Stimulated activated naive B cell treated with anti-CD40 and anti-IgM and Interleukin-4, amounts not matched to agents 10 μg/mL and 1 μg/mL and 100 μg/mL, for 72 hours (primary cell): ENCODE measurements around the gene CLPTM1L.
A peak's percentile ranks its signal among the peaks of the same experiment; 100 is the strongest.
"Not testable (repeated sequence)": the region's sequence is repeated elsewhere in the genome, so short reads cannot be mapped to it uniquely, and the experiment has no call there.

Source experiments
- ATAC-seq, 2 donors: fragments of 150-1000 bp; cut with Tn5 transposase; replicated peaks; 2 replicates each; pipeline ENCODE4 v1.10.0; 2021; ENCODE audit warnings: moderate library complexity in 1 of 2
- DNase-seq: peaks from one replicate; pipeline ENCODE4 v3.0.0; 2021
- H3K27ac Mint-ChIP-seq: one replicate; pipeline ENCODE4 v1.8.0; 2022; ENCODE audit warnings: mild to moderate bottlenecking, mixed read lengths
- H3K27me3 Mint-ChIP-seq, 2 donors: one replicate each; pipeline ENCODE4 v1.8.0; 2022; ENCODE audit warnings: mixed read lengths in 2 of 2
- H3K36me3 Mint-ChIP-seq, 2 donors: one replicate each; pipeline ENCODE4 v1.8.0; 2022; ENCODE audit warnings: mixed read lengths in 2 of 2, mild to moderate bottlenecking in 1 of 2
- H3K4me1 Mint-ChIP-seq, 2 donors: one replicate each; pipeline ENCODE4 v1.8.0; 2022; ENCODE audit warnings: mixed read lengths in 2 of 2, mild to moderate bottlenecking in 1 of 2
- H3K4me3 Mint-ChIP-seq, 2 donors: one replicate each; pipeline ENCODE4 v1.8.0; 2022; ENCODE audit warnings: mild to moderate bottlenecking in 2 of 2, mixed read lengths in 2 of 2, moderate library complexity in 1 of 2
- H3K9me3 Mint-ChIP-seq, 2 donors: one replicate each; pipeline ENCODE4 v1.8.0; 2022; ENCODE audit warnings: mixed read lengths in 2 of 2, mild to moderate bottlenecking in 1 of 2

CLPTM1L gene

DNA sequence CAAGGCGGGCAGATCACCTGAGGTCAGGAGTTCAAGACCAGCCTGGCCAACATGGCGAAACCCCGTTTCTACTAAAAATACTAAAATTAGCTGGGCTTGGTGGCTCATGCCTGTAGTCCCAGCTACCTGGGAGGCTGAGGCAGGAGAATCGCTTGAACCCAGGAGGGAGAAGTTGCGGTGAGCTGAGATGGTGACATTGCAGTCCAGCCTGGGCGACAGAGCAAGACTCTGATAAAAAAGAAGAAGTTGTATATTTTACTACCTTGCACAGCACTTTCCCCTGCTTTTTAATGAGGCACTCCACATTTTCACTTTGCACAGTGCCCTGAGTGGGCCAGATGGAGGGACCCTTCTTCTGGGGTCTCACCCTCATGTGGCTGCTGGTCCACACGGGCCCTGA is 15.5 kb upstream of the CLPTM1L start:
- not testable (repeated sequence) for H3K9me3 Mint-ChIP-seq, H3K4me3 Mint-ChIP-seq, H3K36me3 Mint-ChIP-seq, H3K27ac Mint-ChIP-seq, DNase-seq
- Mint-ChIP-seq H3K4me1 (peaks cover 8 to 31% of the 10 kb centered on the region in 2 donors), H3K27me3 (peaks cover 14 to 22% of the 10 kb centered on the region in 2 donors)
- ATAC-seq, result peak; percentile 46 to 54

GRCh38 chr5:1359713-1360112 is 14.8 kb upstream of the CLPTM1L start:
- no peak overlapping the region for H3K4me3 Mint-ChIP-seq
- H3K27me3 Mint-ChIP-seq, result peaks cover 14 to 22% of the 10 kb centered on the region in 2 donors

GRCh38 chr5:1359031-1359645 is 14.2 kb upstream of the CLPTM1L start:
- Mint-ChIP-seq H3K4me1 (peaks cover 3 to 19% of the 10 kb centered on the region in 2 donors), H3K9me3 (no peaks in the 10 kb centered on the region), H3K27me3 (peaks cover 14 to 22% of the 10 kb centered on the region in 2 donors), H3K36me3 (no peaks in the 10 kb centered on the region), H3K4me3 (no peak overlapping the region), H3K27ac (no peak overlapping the region)
- ATAC-seq (no peak), DNase-seq (no peak)

More at GRCh38 chr5:1359713-1360112, 14.8 kb upstream of the CLPTM1L start:
- Mint-ChIP-seq H3K27ac (no peak overlapping the region), H3K9me3 (no peaks in the 10 kb centered on the region), H3K4me1 (peaks cover 7 to 25% of the 10 kb centered on the region in 2 donors), H3K36me3 (no peaks in the 10 kb centered on the region)
- no peak for DNase-seq
- ATAC-seq, result no peak

DNA sequence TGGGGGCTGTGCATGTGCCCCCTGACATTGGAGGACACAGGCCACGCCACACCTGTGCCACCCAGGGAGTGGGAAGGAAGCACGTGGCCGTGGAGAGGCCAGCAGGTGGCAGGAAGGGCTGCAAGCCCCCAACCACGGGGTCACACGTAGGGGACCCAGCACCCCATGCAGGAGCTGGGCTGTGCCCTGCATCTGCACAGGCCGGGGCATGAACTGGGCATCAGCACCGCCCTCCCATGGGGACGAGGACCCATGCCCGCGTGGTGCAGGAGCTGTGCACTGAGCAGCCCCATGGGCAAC is 13.8 kb upstream of the CLPTM1L start:
- Mint-ChIP-seq H3K4me1 (peaks cover 3 to 16% of the 10 kb centered on the region in 2 donors), H3K9me3 (no peaks in the 10 kb centered on the region), H3K36me3 (no peaks in the 10 kb centered on the region), H3K27me3 (peaks cover 10 to 19% of the 10 kb centered on the region in 2 donors), H3K27ac (no peak overlapping the region), H3K4me3 (no peak overlapping the region)
- no peak for ATAC-seq
- no peak for DNase-seq

DNA sequence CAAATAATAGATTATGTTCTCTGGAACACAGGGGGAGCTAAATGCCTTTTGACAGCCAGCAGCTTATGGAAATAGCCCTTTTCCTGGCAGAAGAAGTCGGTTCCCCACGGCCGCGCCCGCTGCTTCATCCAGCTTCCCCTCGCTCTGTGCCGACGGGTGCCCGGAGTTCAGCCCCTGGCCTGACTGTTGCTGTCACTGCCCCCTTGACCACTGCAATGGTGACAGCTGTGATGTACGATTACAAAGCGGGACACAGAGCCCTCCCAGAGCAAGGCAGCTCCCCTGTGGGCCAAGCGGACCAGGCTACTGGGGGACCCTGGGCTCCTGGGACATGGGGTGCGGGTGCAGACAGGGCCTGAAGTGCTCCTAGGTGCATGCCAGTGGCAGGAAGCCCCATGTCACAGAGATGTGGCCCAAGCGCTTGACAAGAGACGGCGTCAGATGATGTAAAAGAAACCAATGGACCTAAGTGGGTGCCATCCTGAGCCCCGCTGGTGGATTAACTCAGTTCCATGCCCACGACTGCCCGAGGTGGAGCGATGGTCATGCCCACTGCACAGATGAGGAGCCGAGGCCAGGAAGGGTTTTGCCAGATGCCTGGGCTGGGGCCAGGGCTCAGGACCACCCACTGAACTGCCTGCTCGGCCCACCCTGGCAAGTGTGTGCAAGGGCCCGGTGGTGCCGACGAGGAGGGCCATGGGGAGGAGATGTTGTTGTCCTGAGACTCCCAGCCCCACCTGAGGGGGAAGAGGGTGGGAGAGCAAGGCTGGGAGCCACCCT is 13.2 kb upstream of the CLPTM1L start:
- peak overlapping the region; percentile 56 for H3K27ac Mint-ChIP-seq
- no peak overlapping the region for H3K4me3 Mint-ChIP-seq
- ATAC-seq, result no peak
- peaks cover under 1 to 13% of the 10 kb centered on the region in 2 donors for H3K4me1 Mint-ChIP-seq
- no peak for DNase-seq
- H3K36me3 Mint-ChIP-seq, result no peaks in the 10 kb centered on the region
- H3K27me3 Mint-ChIP-seq, result peaks cover 10 to 13% of the 10 kb centered on the region in 2 donors
- H3K9me3 Mint-ChIP-seq, result no peaks in the 10 kb centered on the region

DNA sequence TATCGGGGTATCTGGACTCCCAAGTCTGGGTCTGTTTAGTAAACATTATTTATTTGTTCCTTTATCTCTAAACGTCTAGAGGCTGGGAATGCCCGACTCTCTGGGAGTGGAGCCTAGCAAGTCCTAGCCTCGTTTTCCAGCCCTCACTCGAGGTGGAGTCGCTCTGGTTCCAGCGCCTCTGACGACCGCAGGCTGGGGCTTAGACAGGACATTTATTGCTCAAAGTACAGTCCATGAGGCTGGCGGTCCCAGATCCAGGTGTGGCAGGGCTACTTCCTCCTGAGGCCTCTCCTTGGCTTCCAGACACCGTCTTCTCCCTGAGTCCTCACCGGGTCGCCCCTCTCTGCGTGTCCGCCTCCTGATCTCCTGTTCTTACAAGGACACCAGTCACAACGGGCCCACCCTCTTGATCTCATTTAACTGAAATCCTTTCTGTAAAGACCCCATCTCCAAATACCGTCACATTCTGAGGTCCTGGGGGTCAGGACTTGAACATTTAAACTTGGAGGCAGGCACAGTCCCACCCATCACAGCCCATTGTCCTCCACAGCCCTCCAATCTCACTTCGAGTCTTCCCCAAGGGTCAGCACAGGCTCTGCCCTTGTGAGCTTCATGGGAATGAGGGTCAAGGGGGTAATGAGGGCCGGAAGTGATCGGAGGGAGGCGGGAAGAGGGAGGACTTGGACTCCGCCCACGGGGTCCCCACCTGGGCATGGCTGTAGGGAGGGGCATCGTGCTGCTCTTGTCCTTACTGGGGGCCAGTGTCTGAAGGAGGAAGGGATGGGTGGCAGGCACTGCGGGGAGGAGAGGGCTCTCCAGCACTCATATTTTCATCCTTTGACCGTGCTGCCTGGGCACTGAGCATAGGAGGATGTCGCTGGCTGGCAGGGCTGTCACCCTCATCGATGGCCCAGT is 12.2 kb upstream of the CLPTM1L start:
- no peaks in the 10 kb centered on the region for H3K9me3 Mint-ChIP-seq
- peaks cover 6 to 12% of the 10 kb centered on the region in 2 donors for H3K27me3 Mint-ChIP-seq
- no peak overlapping the region for H3K27ac Mint-ChIP-seq
- peaks cover 0 to 6% of the 10 kb centered on the region in 2 donors for H3K4me1 Mint-ChIP-seq
- no peak overlapping the region for H3K4me3 Mint-ChIP-seq
- no peaks in the 10 kb centered on the region for H3K36me3 Mint-ChIP-seq
- ATAC-seq, result no peak
- DNase-seq, result no peak

- H3K4me1 Mint-ChIP-seq, result no peaks in the 10 kb centered on the region
- ATAC-seq (no peak), DNase-seq (no peak)
- no peaks in the 10 kb centered on the region for H3K9me3 Mint-ChIP-seq
- no peaks in the 10 kb centered on the region for H3K36me3 Mint-ChIP-seq
- no peak overlapping the region for H3K4me3 Mint-ChIP-seq
- H3K27me3 Mint-ChIP-seq, result peaks cover 4 to 12% of the 10 kb centered on the region in 2 donors
- no peak overlapping the region for H3K27ac Mint-ChIP-seq
Measured at GRCh38 chr5:1354576-1354975, 9.7 kb upstream of the CLPTM1L start.

GRCh38 chr5:1352231-1353219 is 7.6 kb upstream of the CLPTM1L start:
- no peaks in the 10 kb centered on the region for H3K4me1 Mint-ChIP-seq
- H3K27me3 Mint-ChIP-seq, result peaks cover 0 to 4% of the 10 kb centered on the region in 2 donors
- ATAC-seq (no peak), DNase-seq (no peak)
- H3K4me3 Mint-ChIP-seq, result no peak overlapping the region
- H3K36me3 Mint-ChIP-seq, result no peaks in the 10 kb centered on the region
- no peak overlapping the region for H3K27ac Mint-ChIP-seq
- no peaks in the 10 kb centered on the region for H3K9me3 Mint-ChIP-seq

DNA sequence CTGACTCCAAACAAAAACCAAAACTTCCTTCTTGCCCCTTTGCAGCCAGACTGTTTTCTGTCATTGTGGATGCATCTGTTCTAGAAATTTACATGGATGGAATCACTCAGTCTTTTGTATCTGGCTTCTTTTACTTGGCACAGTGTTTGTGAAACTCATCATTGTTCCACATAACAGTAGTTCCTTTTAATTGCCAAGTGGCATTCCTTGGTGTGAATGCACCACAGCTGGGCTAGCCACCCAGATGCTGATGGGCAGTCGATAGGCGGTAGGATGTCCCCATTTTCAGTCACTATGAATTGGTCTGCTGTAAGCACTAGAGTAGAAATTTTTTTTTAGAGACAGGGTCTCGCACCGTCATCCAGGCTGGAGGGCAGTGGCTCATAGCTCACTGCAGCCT is 6.3 kb upstream of the CLPTM1L start:
- DNase-seq (no peak), ATAC-seq (no peak)
- peaks cover 2 to 10% of the 10 kb centered on the region in 2 donors for H3K4me1 Mint-ChIP-seq
- no peaks in the 10 kb centered on the region for H3K27me3 Mint-ChIP-seq
- no peaks in the 10 kb centered on the region for H3K36me3 Mint-ChIP-seq
- no peak overlapping the region for H3K4me3 Mint-ChIP-seq
- no peaks in the 10 kb centered on the region for H3K9me3 Mint-ChIP-seq
- no peak overlapping the region for H3K27ac Mint-ChIP-seq

DNA sequence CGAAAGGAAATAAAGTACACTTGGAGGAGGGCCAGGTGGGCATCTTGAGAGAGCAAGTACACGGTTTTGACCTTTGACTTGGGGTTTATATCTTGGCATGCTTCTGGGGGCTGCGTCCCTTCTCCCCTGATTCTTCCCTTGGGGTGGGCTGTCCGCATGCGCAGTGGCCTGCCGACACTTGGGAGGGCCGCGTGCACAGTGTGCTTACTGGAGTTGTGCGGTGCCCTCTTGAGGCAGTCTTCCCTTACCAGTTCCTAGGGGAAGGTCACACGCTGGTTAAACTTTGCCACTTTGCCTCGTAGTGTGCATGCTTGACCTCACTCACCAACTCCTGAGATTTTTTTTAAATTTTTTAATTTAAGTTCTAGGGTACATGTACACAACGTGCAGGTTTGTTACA is 4.3 kb upstream of the CLPTM1L start:
- Mint-ChIP-seq H3K27me3 (no peaks in the 10 kb centered on the region), H3K4me1 (peaks cover 7 to 18% of the 10 kb centered on the region in 2 donors), H3K27ac (no peak overlapping the region), H3K36me3 (peaks cover 0 to under 1% of the 10 kb centered on the region in 2 donors), H3K4me3 (no peak overlapping the region), H3K9me3 (no peaks in the 10 kb centered on the region)
- ATAC-seq, result no peak
- DNase-seq, result no peak

DNA sequence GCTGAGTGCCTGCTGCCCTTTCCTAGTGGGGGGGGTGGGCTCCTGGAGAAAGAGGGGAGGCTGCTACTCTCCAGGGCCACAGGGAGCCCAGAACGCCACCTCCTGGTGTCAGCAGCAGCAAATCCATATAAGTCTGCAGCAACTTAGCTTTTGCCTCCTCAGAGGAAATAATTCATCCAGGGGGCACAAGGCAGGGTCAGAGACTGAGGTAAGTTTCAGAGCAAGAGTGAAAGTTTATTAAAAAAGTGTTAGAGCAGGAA is 4.0 kb upstream of the CLPTM1L start:
- Mint-ChIP-seq H3K27ac (no peak overlapping the region), H3K4me1 (peaks cover 10 to 22% of the 10 kb centered on the region in 2 donors), H3K4me3 (no peak overlapping the region), H3K36me3 (peaks cover 3 to 4% of the 10 kb centered on the region in 2 donors), H3K27me3 (no peaks in the 10 kb centered on the region), H3K9me3 (no peaks in the 10 kb centered on the region)
- no peak for ATAC-seq
- DNase-seq, result no peak

DNA sequence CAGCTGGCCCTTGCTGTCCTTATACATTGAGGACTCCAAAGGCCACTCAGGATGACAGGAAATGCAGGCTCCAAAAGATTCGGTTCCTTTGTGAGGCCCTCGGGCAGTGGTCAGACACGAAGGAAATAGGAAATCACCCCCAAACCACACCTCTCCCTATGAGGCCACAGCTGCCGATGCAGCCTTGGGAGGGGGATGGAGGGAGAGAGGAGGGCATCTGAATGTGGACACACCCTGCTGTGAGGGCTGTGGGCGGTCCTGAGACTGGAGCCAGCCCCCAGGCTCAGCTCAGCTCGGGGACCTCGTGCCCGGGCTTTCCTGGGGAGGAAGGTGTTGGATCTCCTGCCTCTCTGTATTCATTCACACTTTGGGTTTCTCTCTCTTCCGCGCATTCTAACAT is 2.7 kb upstream of the CLPTM1L start:
- Mint-ChIP-seq H3K4me1 (peaks cover 16 to 32% of the 10 kb centered on the region in 2 donors), H3K9me3 (no peaks in the 10 kb centered on the region), H3K27me3 (no peaks in the 10 kb centered on the region), H3K36me3 (peaks cover 9 to 10% of the 10 kb centered on the region in 2 donors), H3K27ac (peak overlapping the region; percentile 9), H3K4me3 (no peak overlapping the region)
- no peak for ATAC-seq
- DNase-seq, result no peak

DNA sequence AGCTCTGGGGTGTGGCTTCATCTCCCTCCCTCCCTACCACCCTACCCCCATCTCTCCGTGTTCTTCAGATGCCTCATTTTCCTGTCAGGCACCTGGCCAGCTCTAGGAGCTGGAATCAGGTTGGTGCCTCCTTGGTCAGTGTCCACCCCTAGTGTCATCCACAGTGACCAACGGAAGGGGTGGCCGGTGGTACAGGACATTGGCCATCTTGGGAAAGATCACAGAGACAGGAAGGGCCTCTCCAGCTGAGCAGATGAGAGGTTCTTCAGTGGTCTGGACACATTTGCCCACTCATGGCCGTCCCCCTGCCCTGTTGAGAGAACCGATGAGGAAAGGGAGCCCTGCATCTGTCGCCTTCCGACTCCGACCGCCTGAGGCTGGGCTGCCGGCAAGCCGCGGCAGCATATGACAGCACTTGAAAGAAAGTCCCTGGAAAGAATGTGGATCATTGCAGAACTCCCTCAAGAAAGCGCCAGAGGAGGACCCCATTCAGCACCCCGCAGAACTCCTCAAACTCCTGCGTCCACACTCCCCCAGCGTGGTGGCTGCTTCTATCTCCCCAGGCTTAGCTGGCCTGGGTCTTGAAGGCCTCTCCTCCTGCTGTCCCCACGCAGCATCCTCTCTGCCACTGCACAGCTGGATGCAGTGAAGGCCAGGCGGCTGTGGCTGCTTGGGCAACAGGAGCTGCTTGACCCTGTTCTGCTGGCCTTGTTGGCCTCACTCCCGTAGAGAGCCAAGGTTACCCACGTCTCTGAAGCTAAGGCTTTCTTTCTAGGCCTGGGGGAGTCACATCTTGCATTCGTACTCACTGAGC is 1.9 kb upstream of the CLPTM1L start:
- no peak for ATAC-seq
- Mint-ChIP-seq H3K36me3 (peaks cover 9 to 13% of the 10 kb centered on the region in 2 donors), H3K4me1 (peaks cover 18 to 35% of the 10 kb centered on the region in 2 donors), H3K27ac (peak overlapping the region; percentile 56), H3K4me3 (peak overlapping the region; percentile 77 to 80), H3K27me3 (no peaks in the 10 kb centered on the region), H3K9me3 (no peaks in the 10 kb centered on the region)
- DNase-seq, result no peak
